ENCODE data around the gene TMEM182.

Gene TMEM182

DNA sequence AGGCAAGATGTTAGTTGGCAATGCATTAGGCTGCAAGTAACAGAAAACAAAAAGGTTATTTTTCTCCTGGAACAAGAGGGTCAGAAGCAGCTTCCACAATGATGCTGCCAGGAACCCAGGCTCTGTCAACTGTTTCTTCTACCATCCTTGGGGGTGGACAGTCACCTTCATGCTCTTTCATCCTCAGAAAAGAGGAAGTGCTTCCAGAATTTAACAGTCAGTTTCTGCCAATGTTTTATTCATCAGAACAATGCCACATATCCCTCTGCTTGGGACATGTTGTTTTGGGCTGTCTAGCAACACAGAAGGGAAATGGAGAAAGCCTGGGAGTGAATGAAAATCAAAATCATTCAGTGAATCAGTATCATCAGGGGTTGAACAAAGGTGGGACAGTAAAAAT is 7.1 kb downstream of the TMEM182 start:
- no peaks in the 10 kb centered on the region for H3K27me3 ChIP-seq (ENCODE audit: control insufficient read depth, insufficient read depth, low read length)
- no peaks in the 10 kb centered on the region for H3K36me3 ChIP-seq (ENCODE audit: control insufficient read depth, insufficient read depth, low read length)
- H3K9ac ChIP-seq (ENCODE audit: low read depth, low read length): no peak overlapping the region
- no peak overlapping the region for H3K27ac ChIP-seq (ENCODE audit: low read depth, low read length)
- no peaks in the 10 kb centered on the region for H3K4me1 ChIP-seq (ENCODE audit: control insufficient read depth, insufficient read depth, low read length)
- no peak overlapping the region for H3K4me3 ChIP-seq (ENCODE audit: low read depth, low read length)
- H3K9me3 ChIP-seq (ENCODE audit: control insufficient read depth, insufficient read depth, low read length): no peaks in the 10 kb centered on the region

- Histone ChIP-seq H3K27ac (ENCODE audit: low read depth, low read length) (no peak overlapping the region), H3K4me3 (ENCODE audit: low read depth, low read length) (no peak overlapping the region)
Measured at GRCh38 chr2:102770506-102770905, 8.7 kb downstream of the TMEM182 start.

DNA sequence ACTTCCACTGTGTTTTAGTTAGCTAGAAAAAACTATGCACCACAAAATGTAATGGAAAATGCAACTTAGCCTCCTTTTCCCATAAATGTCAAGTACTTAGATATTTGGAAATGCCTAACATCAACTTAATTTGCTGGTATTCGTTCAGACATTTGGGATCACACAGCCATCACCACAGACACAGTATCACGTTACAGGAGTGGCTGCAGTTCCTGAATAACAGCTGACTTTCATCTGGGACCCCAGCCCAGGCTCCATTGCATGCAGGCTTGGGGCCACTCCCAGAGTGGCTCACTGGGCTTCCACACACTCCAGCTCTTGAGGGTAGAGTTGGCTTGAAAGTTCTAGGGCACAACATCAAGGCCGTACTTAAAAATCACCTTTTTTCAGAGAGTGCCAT is 9.3 kb downstream of the TMEM182 start:
- no peaks in the 10 kb centered on the region for H3K4me1 ChIP-seq (ENCODE audit: control insufficient read depth, insufficient read depth, low read length)
- H3K27ac ChIP-seq (ENCODE audit: low read depth, low read length): no peak overlapping the region
- H3K9me3 ChIP-seq (ENCODE audit: control insufficient read depth, insufficient read depth, low read length): no peaks in the 10 kb centered on the region
- H3K9ac ChIP-seq (ENCODE audit: low read depth, low read length): no peak overlapping the region
- H3K4me3 ChIP-seq (ENCODE audit: low read depth, low read length): no peak overlapping the region
- H3K27me3 ChIP-seq (ENCODE audit: control insufficient read depth, insufficient read depth, low read length): no peaks in the 10 kb centered on the region
- H3K36me3 ChIP-seq (ENCODE audit: control insufficient read depth, insufficient read depth, low read length): no peaks in the 10 kb centered on the region

More at GRCh38 chr2:102770506-102770905, 8.7 kb downstream of the TMEM182 start:
- no peak overlapping the region for H3K9ac ChIP-seq (ENCODE audit: low read depth, low read length)
- H3K36me3 ChIP-seq (ENCODE audit: control insufficient read depth, insufficient read depth, low read length): no peaks in the 10 kb centered on the region
- H3K9me3 ChIP-seq (ENCODE audit: control insufficient read depth, insufficient read depth, low read length): no peaks in the 10 kb centered on the region
- no peaks in the 10 kb centered on the region for H3K27me3 ChIP-seq (ENCODE audit: control insufficient read depth, insufficient read depth, low read length)
- H3K4me1 ChIP-seq (ENCODE audit: control insufficient read depth, insufficient read depth, low read length): no peaks in the 10 kb centered on the region

DNA sequence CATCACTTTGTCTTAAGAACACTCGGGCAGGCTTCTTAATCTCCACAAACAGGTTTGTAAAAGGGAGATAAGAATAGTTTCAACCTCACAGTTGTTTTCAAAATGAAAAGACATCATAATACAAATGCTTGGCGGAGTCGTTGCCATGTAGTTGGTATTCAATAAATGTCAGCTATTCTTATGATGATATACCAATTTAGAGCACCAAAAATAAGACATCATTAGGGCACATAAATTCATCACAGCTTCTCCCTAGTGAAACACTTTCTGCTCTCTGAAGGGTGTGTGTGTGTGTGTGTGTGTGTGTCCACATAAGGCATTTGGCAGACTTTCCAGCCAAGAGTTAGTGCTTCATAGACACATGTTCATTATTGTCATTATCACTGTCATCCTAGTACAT is 10.8 kb downstream of the TMEM182 start:
- Histone ChIP-seq H3K27ac (ENCODE audit: low read depth, low read length) (no peak overlapping the region), H3K36me3 (ENCODE audit: control insufficient read depth, insufficient read depth, low read length) (no peaks in the 10 kb centered on the region), H3K9ac (ENCODE audit: low read depth, low read length) (no peak overlapping the region), H3K9me3 (ENCODE audit: control insufficient read depth, insufficient read depth, low read length) (no peaks in the 10 kb centered on the region), H3K4me3 (ENCODE audit: low read depth, low read length) (no peak overlapping the region), H3K27me3 (ENCODE audit: control insufficient read depth, insufficient read depth, low read length) (no peaks in the 10 kb centered on the region), H3K4me1 (ENCODE audit: control insufficient read depth, insufficient read depth, low read length) (no peaks in the 10 kb centered on the region)

DNA sequence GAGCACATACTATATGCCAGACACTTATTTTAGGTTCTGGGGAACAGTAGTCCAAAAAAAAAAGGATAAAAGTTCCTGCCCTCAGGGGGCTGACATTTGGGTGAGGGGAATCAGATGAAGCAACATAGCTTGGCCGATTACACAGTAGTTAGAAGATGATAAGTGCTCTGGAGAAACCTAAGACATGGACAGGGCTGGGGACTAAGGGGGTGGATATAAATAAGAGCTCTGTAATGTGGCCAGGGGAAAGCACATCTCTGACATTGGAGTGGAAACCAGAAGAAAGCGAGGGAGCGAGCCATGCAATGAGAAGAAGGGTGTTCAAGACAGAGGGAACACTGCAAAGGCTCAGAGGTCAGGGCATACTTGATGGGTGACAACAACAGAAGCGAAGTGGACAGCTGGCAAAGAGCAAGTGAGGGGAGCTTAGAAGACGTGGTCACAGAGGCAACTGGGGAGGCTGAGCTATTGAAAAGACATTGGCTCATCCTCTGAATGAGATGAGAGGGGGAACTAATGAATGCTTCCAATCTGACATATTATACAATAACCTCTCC is 11.4 kb downstream of the TMEM182 start:
- no peaks in the 10 kb centered on the region for H3K27me3 ChIP-seq (ENCODE audit: control insufficient read depth, insufficient read depth, low read length)
- H3K27ac ChIP-seq (ENCODE audit: low read depth, low read length): no peak overlapping the region
- H3K9me3 ChIP-seq (ENCODE audit: control insufficient read depth, insufficient read depth, low read length): no peaks in the 10 kb centered on the region
- no peaks in the 10 kb centered on the region for H3K4me1 ChIP-seq (ENCODE audit: control insufficient read depth, insufficient read depth, low read length)
- H3K9ac ChIP-seq (ENCODE audit: low read depth, low read length): no peak overlapping the region
- no peaks in the 10 kb centered on the region for H3K36me3 ChIP-seq (ENCODE audit: control insufficient read depth, insufficient read depth, low read length)
- H3K4me3 ChIP-seq (ENCODE audit: low read depth, low read length): no peak overlapping the region

DNA sequence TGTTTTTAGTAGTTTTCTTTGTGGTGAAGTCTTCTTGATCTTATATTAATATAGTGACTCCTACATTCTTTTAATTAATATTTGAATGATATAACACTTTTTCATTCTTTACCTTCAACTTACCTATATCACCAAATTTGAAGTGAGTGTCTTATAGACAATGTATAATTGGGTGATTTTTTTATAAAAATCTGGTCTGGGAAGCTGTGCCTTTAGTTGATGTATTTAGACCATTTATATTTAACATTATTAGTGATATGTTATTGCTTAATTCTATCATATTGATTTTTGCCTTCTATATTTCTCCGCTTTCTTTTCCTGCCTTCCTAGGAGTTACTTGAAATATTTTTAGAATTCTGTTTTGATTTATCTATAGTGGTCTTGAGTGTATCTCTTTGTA is 16.4 kb downstream of the TMEM182 start:
- Histone ChIP-seq H3K4me1 (ENCODE audit: control insufficient read depth, insufficient read depth, low read length) (peaks cover 5% of the 10 kb centered on the region; the same call in 1 of the 2 replicates), H3K27me3 (ENCODE audit: control insufficient read depth, insufficient read depth, low read length) (no peaks in the 10 kb centered on the region), H3K27ac (ENCODE audit: low read depth, low read length) (no peak overlapping the region), H3K9ac (ENCODE audit: low read depth, low read length) (no peak overlapping the region), H3K4me3 (ENCODE audit: low read depth, low read length) (no peak overlapping the region), H3K9me3 (ENCODE audit: control insufficient read depth, insufficient read depth, low read length) (no peaks in the 10 kb centered on the region), H3K36me3 (ENCODE audit: control insufficient read depth, insufficient read depth, low read length) (no peaks in the 10 kb centered on the region)

DNA sequence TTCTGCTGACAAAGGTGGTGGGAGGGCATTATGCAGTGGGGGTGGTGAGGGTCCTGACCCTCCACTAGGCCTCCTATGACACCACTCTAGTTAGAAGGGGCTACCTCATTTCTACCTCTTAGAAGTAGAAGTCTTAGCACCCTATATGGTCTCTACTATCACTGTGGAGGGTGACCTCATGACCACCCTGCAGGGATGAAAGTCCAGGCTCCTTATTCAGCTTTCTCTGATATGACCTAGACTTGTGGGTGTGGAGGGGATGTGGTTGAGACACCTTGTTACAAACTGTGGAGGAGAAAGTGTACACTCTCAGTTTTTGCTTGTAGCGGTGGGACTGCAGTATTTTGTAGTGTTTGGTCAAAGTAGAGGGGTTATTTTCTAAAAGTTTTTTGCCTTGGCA is 18.6 kb downstream of the TMEM182 start:
- Histone ChIP-seq H3K36me3 (ENCODE audit: control insufficient read depth, insufficient read depth, low read length) (no peaks in the 10 kb centered on the region), H3K4me3 (ENCODE audit: low read depth, low read length) (no peak overlapping the region), H3K9ac (ENCODE audit: low read depth, low read length) (no peak overlapping the region)

GRCh38 chr2:102782187-102782586 is 20.4 kb downstream of the TMEM182 start:
- no peaks in the 10 kb centered on the region for H3K9me3 ChIP-seq (ENCODE audit: control insufficient read depth, insufficient read depth, low read length)
- no peak overlapping the region for H3K4me3 ChIP-seq (ENCODE audit: low read depth, low read length)
- no peaks in the 10 kb centered on the region for H3K36me3 ChIP-seq (ENCODE audit: control insufficient read depth, insufficient read depth, low read length)
- peaks cover 23% of the 10 kb centered on the region for H3K4me1 ChIP-seq (ENCODE audit: control insufficient read depth, insufficient read depth, low read length)
- no peak overlapping the region for H3K27ac ChIP-seq (ENCODE audit: low read depth, low read length)
- no peaks in the 10 kb centered on the region for H3K27me3 ChIP-seq (ENCODE audit: control insufficient read depth, insufficient read depth, low read length)
- no peak overlapping the region for H3K9ac ChIP-seq (ENCODE audit: low read depth, low read length)

More for the DNA sequence above, 18.6 kb downstream of the TMEM182 start:
- Histone ChIP-seq H3K27me3 (ENCODE audit: control insufficient read depth, insufficient read depth, low read length) (no peaks in the 10 kb centered on the region), H3K9me3 (ENCODE audit: control insufficient read depth, insufficient read depth, low read length) (no peaks in the 10 kb centered on the region), H3K4me1 (ENCODE audit: control insufficient read depth, insufficient read depth, low read length) (peaks cover 23% of the 10 kb centered on the region), H3K27ac (ENCODE audit: low read depth, low read length) (no peak overlapping the region)

DNA sequence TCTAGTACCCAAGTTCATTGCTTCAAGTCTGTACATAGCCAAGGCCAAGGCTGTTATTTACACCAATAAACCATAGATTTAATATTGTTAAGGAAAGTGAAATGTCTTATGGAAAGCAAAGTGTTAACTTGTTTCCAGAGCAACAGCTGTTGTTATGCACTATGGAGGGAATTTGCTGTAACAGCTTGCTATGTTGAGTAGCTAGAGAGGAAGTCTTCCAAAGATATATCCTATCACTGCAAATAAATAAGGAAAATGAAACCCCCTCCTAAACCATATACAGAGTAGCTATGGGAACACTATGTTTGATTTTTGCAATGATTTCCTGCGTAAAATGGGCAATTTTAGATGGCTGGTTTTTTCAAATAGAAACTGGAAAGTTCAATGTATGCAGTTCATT is 21.1 kb downstream of the TMEM182 start:
- Histone ChIP-seq H3K4me3 (ENCODE audit: low read depth, low read length) (no peak overlapping the region), H3K4me1 (ENCODE audit: control insufficient read depth, insufficient read depth, low read length) (peaks cover 23% of the 10 kb centered on the region), H3K27ac (ENCODE audit: low read depth, low read length) (no peak overlapping the region), H3K36me3 (ENCODE audit: control insufficient read depth, insufficient read depth, low read length) (no peaks in the 10 kb centered on the region), H3K9ac (ENCODE audit: low read depth, low read length) (no peak overlapping the region), H3K9me3 (ENCODE audit: control insufficient read depth, insufficient read depth, low read length) (no peaks in the 10 kb centered on the region), H3K27me3 (ENCODE audit: control insufficient read depth, insufficient read depth, low read length) (no peaks in the 10 kb centered on the region)

DNA sequence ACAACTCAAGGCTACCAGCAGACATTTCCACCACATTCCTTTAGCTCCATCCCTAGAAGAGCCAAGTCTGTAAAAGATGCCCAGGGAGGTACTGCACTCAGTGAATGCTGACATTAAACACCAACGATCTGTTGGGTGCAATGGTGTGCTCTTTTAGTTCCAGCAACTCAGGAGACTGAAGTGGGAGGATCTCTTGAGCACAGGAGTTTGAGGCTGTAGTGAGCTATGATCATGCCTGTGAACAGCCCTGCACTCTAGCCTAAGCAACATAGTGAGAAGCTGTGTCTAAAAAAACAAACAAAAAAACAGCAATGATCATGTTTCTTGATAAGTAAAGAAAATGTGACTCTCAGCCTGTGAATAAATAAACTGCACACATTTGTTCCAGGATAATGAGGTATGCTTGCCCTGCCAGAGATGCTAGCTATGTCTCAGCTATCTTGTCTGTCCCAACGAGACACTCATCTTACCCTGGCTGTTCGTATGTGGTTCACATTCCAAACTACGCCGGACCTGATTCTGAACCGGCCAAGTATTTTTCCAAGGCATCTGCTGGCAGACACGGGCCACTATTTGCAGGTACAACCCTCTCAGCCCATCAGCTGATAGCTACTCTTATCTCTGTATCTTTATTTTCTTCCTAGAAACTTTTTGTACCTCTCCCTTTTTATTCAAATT is 21.8 kb downstream of the TMEM182 start:
- Histone ChIP-seq H3K27me3 (ENCODE audit: control insufficient read depth, insufficient read depth, low read length) (no peaks in the 10 kb centered on the region), H3K36me3 (ENCODE audit: control insufficient read depth, insufficient read depth, low read length) (no peaks in the 10 kb centered on the region), H3K9me3 (ENCODE audit: control insufficient read depth, insufficient read depth, low read length) (no peaks in the 10 kb centered on the region), H3K4me1 (ENCODE audit: control insufficient read depth, insufficient read depth, low read length) (peaks cover 23% of the 10 kb centered on the region), H3K27ac (ENCODE audit: low read depth, low read length) (no peak overlapping the region), H3K9ac (ENCODE audit: low read depth, low read length) (no peak overlapping the region), H3K4me3 (ENCODE audit: low read depth, low read length) (no peak overlapping the region)

- Histone ChIP-seq H3K4me1 (ENCODE audit: control insufficient read depth, insufficient read depth, low read length) (peaks cover 28% of the 10 kb centered on the region), H3K27ac (ENCODE audit: low read depth, low read length) (no peak overlapping the region), H3K4me3 (ENCODE audit: low read depth, low read length) (no peak overlapping the region), H3K27me3 (ENCODE audit: control insufficient read depth, insufficient read depth, low read length) (no peaks in the 10 kb centered on the region), H3K9ac (ENCODE audit: low read depth, low read length) (no peak overlapping the region), H3K9me3 (ENCODE audit: control insufficient read depth, insufficient read depth, low read length) (no peaks in the 10 kb centered on the region), H3K36me3 (ENCODE audit: control insufficient read depth, insufficient read depth, low read length) (no peaks in the 10 kb centered on the region)
Measured at GRCh38 chr2:102784940-102785339, 23.1 kb downstream of the TMEM182 start.

All from HUES48 (cell line).